ENCODE data around the gene FECH. TPM values are rescaled to one million over a fixed set of nuclear protein-coding genes. Genes with fewer than 3 reads are reported as not detected.

The FECH gene
- total and polyA plus RNA-seq, 9 of the 15 experiments (the other 6 are each of a cell fraction or from before 2014, with no cell fraction given) = 19.8 to 170 (median 56.8) TPM

DNA sequence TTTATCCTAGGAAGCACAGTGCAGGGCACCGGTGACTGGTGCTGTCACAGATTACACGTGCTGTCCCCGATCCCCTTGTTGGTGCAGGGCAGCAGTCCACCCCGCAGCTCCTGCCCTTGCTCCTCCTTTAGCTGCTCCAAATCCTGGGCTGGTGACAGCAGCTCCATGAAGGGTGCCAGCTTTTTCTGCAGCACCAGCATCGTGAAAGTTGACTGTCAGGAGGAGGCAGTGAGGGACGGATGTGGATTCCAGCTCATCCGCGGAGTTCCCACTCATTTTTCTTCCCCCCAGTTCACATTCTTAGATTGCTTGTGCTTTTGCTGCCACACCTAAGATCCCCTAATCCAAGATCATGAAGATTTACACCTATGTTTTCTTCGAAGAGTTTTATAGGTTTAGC is 83.9 kb downstream of the FECH start:
- ChIA-PET CTCF (ENCODE audit: low intra/inter-chr PET ratio) (no interaction called here), POLR2A (no interaction called here)
- H3K4me1 ChIP-seq (replicated peaks in 1 of 2; ENCODE audit: control insufficient read depth in 2 of 2, insufficient read depth in 2 of 2, low read length in 2 of 2) = no peaks in the 10 kb centered on the region
- ATAC-seq (no peak), DNase-seq (ENCODE audit: extremely low read depth in 1 of 4, low spot score in 3 of 4) (no peak), FAIRE-seq (no peak)
- H3K9ac ChIP-seq (ENCODE audit: insufficient read depth in 1 of 2, low read depth in 2 of 2, low read length in 2 of 2) = no peak overlapping the region
- no peaks in the 10 kb centered on the region for H3K9me1 ChIP-seq (ENCODE audit: control insufficient read depth, insufficient read depth, low read length)
- intact Hi-C loops (cut with micrococcal nuclease) = no loop called here
- H3K27me3 ChIP-seq (ENCODE audit: control insufficient read depth in 2 of 2, insufficient read depth in 2 of 2, low read length in 2 of 2) = peaks cover 0 to 7% of the 10 kb centered on the region in 2 experiments; a peak in 2 of 5 replicates
- no peak for TF ChIP-seq KAT8 (IDR thresholded peaks at IDR 0.05; ENCODE audit: low read depth)
- TF ChIP-seq PHF8 (IDR thresholded peaks at IDR 0.05; ENCODE audit: borderline replicate concordance, low read length) = no peak
- TF ChIP-seq CBX2 (IDR thresholded peaks at IDR 0.05; ENCODE audit: insufficient read depth, low read length, poor library complexity, severe bottlenecking) = no peak
- no peak for TF ChIP-seq ESRRB (CRISPR knock-in tag; IDR thresholded peaks at IDR 0.05; ENCODE audit: borderline replicate concordance)
- TF ChIP-seq, protein P1, sequence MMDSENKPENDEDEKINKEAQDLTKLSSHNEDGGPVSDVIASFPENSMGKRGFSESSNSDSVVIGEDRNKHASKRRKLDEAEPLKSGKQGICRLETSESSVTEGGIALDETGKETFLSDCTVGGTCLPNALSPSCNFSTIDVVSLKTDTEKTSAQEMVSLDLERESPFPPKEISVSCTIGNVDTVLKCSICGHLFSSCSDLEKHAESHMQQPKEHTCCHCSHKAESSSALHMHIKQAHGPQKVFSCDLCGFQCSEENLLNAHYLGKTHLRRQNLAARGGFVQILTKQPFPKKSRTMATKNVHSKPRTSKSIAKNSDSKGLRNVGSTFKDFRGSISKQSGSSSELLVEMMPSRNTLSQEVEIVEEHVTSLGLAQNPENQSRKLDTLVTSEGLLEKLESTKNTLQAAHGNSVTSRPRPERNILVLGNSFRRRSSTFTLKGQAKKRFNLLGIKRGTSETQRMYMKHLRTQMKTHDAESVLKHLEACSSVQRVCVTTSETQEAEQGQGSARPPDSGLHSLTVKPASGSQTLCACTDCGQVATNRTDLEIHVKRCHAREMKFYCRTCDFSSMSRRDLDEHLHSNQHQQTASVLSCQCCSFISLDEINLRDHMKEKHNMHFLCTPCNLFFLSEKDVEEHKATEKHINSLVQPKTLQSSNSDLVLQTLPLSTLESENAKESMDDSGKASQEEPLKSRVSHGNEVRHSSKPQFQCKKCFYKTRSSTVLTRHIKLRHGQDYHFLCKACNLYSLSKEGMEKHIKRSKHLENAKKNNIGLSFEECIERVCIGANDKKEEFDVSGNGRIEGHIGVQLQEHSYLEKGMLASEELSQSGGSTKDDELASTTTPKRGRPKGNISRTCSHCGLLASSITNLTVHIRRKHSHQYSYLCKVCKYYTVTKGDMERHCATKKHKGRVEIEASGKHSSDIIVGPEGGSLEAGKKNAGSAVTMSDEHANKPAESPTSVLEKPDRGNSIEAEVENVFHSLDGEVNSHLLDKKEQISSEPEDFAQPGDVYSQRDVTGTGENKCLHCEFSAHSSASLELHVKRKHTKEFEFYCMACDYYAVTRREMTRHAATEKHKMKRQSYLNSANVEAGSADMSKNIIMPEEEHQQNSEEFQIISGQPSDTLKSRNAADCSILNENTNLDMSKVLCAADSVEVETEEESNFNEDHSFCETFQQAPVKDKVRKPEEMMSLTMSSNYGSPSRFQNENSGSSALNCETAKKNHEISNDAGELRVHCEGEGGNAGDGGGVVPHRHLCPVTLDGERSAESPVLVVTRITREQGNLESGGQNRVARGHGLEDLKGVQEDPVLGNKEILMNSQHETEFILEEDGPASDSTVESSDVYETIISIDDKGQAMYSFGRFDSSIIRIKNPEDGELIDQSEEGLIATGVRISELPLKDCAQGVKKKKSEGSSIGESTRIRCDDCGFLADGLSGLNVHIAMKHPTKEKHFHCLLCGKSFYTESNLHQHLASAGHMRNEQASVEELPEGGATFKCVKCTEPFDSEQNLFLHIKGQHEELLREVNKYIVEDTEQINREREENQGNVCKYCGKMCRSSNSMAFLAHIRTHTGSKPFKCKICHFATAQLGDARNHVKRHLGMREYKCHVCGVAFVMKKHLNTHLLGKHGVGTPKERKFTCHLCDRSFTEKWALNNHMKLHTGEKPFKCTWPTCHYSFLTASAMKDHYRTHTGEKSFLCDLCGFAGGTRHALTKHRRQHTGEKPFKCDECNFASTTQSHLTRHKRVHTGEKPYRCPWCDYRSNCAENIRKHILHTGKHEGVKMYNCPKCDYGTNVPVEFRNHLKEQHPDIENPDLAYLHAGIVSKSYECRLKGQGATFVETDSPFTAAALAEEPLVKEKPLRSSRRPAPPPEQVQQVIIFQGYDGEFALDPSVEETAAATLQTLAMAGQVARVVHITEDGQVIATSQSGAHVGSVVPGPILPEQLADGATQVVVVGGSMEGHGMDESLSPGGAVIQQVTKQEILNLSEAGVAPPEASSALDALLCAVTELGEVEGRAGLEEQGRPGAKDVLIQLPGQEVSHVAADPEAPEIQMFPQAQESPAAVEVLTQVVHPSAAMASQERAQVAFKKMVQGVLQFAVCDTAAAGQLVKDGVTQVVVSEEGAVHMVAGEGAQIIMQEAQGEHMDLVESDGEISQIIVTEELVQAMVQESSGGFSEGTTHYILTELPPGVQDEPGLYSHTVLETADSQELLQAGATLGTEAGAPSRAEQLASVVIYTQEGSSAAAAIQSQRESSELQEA (IDR thresholded peaks at IDR 0.05; ENCODE audit: low read depth) = no peak
- no peak for TF ChIP-seq ZNF324 (CRISPR knock-in tag; IDR thresholded peaks at IDR 0.05)
- TF ChIP-seq, protein P2, sequence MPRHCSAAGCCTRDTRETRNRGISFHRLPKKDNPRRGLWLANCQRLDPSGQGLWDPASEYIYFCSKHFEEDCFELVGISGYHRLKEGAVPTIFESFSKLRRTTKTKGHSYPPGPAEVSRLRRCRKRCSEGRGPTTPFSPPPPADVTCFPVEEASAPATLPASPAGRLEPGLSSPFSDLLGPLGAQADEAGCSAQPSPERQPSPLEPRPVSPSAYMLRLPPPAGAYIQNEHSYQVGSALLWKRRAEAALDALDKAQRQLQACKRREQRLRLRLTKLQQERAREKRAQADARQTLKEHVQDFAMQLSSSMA (CRISPR knock-in tag; IDR thresholded peaks at IDR 0.05) = no peak
- TF ChIP-seq RHOXF2B (CRISPR knock-in tag; conservative IDR thresholded peaks at IDR 0.05) = no peak
- no peak for TF ChIP-seq ZFP1 (CRISPR knock-in tag; IDR thresholded peaks at IDR 0.05)
- no peak for TF ChIP-seq RUNX1 (IDR thresholded peaks at IDR 0.05; ENCODE audit: low read depth)
- TF ChIP-seq, protein P3, sequence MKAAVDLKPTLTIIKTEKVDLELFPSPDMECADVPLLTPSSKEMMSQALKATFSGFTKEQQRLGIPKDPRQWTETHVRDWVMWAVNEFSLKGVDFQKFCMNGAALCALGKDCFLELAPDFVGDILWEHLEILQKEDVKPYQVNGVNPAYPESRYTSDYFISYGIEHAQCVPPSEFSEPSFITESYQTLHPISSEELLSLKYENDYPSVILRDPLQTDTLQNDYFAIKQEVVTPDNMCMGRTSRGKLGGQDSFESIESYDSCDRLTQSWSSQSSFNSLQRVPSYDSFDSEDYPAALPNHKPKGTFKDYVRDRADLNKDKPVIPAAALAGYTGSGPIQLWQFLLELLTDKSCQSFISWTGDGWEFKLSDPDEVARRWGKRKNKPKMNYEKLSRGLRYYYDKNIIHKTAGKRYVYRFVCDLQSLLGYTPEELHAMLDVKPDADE (conservative IDR thresholded peaks at IDR 0.05; ENCODE audit: control insufficient read depth, low read depth, low read length) = no peak
- TF ChIP-seq LARP7 (IDR thresholded peaks at IDR 0.05) = no peak
- no peak for TF ChIP-seq SRSF1 (IDR thresholded peaks at IDR 0.05; ENCODE audit: low read depth, low read length)
- no peak overlapping the region for H2AFZ ChIP-seq (ENCODE audit: low read depth, low read length)
- in situ Hi-C loops (cut with MboI) = no loop called here
- H3K4me2 ChIP-seq (ENCODE audit: insufficient read depth, low read length) = no peak overlapping the region
- no peaks in the 10 kb centered on the region for H4K20me1 ChIP-seq (replicated peaks; ENCODE audit: control insufficient read depth, insufficient read depth, low read length)
- BruUV-seq (replicated peaks) = no TSS peak
- H3K79me2 ChIP-seq (ENCODE audit: control insufficient read depth, insufficient read depth, low read length) = no peaks in the 10 kb centered on the region
- no peaks in the 10 kb centered on the region for H3K36me3 ChIP-seq (ENCODE audit: control insufficient read depth, insufficient read depth, low read length)
- no peaks in the 10 kb centered on the region for H3K9me3 ChIP-seq (replicated peaks; ENCODE audit: control insufficient read depth, insufficient read depth, low read depth, low read length)
- no peak overlapping the region for H3K27ac ChIP-seq (ENCODE audit: extremely low read depth, low read depth, low read length)
- H3K4me3 ChIP-seq = no peak overlapping the region
- WGBS (ENCODE audit: insufficient coverage, low coverage, missing lambda C conversion rate) = 2% methylated on average over 6 of the region's 9 CpGs
